CD4-positive, alpha-beta T cell (primary cell): ENCODE measurements around the gene STAT3. TPM values are rescaled to one million over a fixed set of nuclear protein-coding genes. Genes with fewer than 3 reads are reported as not detected.
"Not testable (repeated sequence)": the region's sequence is repeated elsewhere in the genome, so short reads cannot be mapped to it uniquely, and the experiment has no call there.

Experiments used
- ATAC-seq: fragments of 200-7000 bp; cut with Tn5 transposase; one replicate; pipeline ENCODE4 v1.10.0; 2022; ENCODE audit warnings: mild to moderate bottlenecking; ENCODE audit not compliant: poor library complexity
- CTCF ChIA-PET: fragments of 350-600 bp; sonication (Branson Sonifier 250); formaldehyde crosslinking; loops from one replicate; lab custom pipeline; 2021; ENCODE audit warnings: antibody characterized with exemption, inconsistent platforms; lab: Charles Lee
- POLR2A ChIA-PET: fragments of 350-600 bp; sonication (Branson Sonifier 250); formaldehyde crosslinking; loops from one replicate; lab custom pipeline; 2021; ENCODE audit warnings: antibody characterized with exemption, inconsistent platforms; lab: Charles Lee
- DNase-seq, 14 experiments: peaks; one replicate each; pipeline ENCODE4 v3.0.0-alpha.2; 2013 to 2020; ENCODE audit warnings: mixed read lengths in 2 of 14
- H3K27ac ChIP-seq, 2 donors: one replicate each; pipeline versions ENCODE4 v1.5.1 to v1.7.0; 2013; ENCODE audit warnings: low read length in 2 of 2, low read depth in 1 of 2, mild to moderate bottlenecking in 1 of 2
- H3K27me3 ChIP-seq, 2 experiments: 1 replicate in 1 of 2; 2 replicates in 1 of 2; pipeline versions ENCODE4 v1.6.1 to v1.7.0; 2013; ENCODE audit warnings: low read length in 2 of 2, control low read depth in 1 of 2, mild to moderate bottlenecking in 1 of 2, moderate library complexity in 1 of 2; ENCODE audit not compliant: insufficient read depth in 2 of 2, control insufficient read depth in 1 of 2
- H3K36me3 ChIP-seq: one replicate; pipeline ENCODE4 v1.6.1; 2013; ENCODE audit warnings: low read length, control low read depth; ENCODE audit not compliant: insufficient read depth
- H3K4me1 ChIP-seq: one replicate; pipeline ENCODE4 v1.6.1; 2013; ENCODE audit warnings: low read length, control low read depth; ENCODE audit not compliant: insufficient read depth
- H3K4me3 ChIP-seq: one replicate; pipeline ENCODE4 v1.5.1; 2013; ENCODE audit warnings: mild to moderate bottlenecking, low read length, moderate library complexity
- H3K9me3 ChIP-seq, 2 experiments: 1 replicate in 1 of 2; 2 replicates in 1 of 2; pipeline versions ENCODE4 v1.6.1 to v1.7.0; 2013; ENCODE audit warnings: low read length in 2 of 2, mild to moderate bottlenecking in 2 of 2, control low read depth in 1 of 2, moderate library complexity in 1 of 2; ENCODE audit not compliant: control insufficient read depth in 1 of 2, insufficient read depth in 1 of 2
- H3K27ac Mint-ChIP-seq: one replicate; pipeline ENCODE4 v1.8.0; 2020; ENCODE audit warnings: mixed read lengths
- H3K27me3 Mint-ChIP-seq: one replicate; pipeline ENCODE4 v1.8.0; 2021; ENCODE audit warnings: mixed read lengths
- H3K36me3 Mint-ChIP-seq: one replicate; pipeline ENCODE4 v1.8.0; 2021; ENCODE audit warnings: low read depth, mixed read lengths
- H3K4me1 Mint-ChIP-seq: one replicate; pipeline ENCODE4 v1.8.0; 2021; ENCODE audit warnings: low read depth, mixed read lengths
- H3K4me3 Mint-ChIP-seq: one replicate; pipeline ENCODE4 v1.8.0; 2020; ENCODE audit warnings: mild to moderate bottlenecking, mixed read lengths
- H3K9me3 Mint-ChIP-seq: one replicate; pipeline ENCODE4 v1.8.0; 2020; ENCODE audit warnings: mixed read lengths
- CTCF ChIP-seq: fragments of 200-600 bp; IDR thresholded peaks from one replicate; pipeline ENCODE4 v1.8.0; 2022; ENCODE audit warnings: antibody characterized with exemption, mild to moderate bottlenecking
- intact Hi-C, 2 experiments: fragments of 100-400 bp; cut with DNase I in 1 of 2; cut with micrococcal nuclease in 1 of 2; formaldehyde crosslinking; loops; one replicate each; pipeline versions ENCODE4 v1.15.1 to v1.9.0; 2023 to 2025; cut with DNase I, micrococcal nuclease
- total RNA-seq, 174 experiments: library from RNA in 2 of 174; stranded (reverse) in 2 of 174; gene quantifications; one replicate each; pipeline ENCODE4 v1.2.3 and lab custom pipeline; 2021 to 2026

Gene STAT3
- total RNA-seq, 2 experiments from 2014 or later = 315 to 319 TPM

DNA sequence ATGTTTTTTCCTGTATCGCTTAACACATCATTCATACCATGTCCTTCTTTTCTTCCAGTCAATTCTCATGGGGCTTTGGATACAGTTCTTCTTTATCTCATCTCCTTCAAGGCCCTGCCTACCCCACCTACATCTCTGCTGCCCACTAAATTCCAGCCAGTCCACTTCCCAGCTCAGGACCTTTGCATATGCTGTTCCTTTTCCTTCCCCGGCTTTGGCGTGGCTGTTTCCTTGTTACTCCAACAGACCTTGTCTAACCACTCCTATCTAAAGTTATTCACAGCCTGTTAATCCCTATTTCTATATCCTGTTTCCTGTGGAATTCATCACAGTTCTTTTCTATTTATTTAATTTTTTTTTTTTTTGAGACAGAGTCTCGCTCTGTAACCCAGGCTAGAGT, 6.6 kb upstream of the STAT3 start:
- no peak overlapping the region for H3K4me3 ChIP-seq
- H3K36me3 ChIP-seq = no peaks in the 10 kb centered on the region
- H3K4me1 Mint-ChIP-seq = peaks cover 10% of the 10 kb centered on the region
- no peak for DNase-seq
- TF ChIP-seq CTCF = no peak
- no peak overlapping the region for H3K27ac Mint-ChIP-seq
- ChIA-PET CTCF (interaction anchor here (1.6 kb wide), 1 partner anchor 72 kb away, joined by 3 read pairs; no protein-coding TSS in a partner anchor), POLR2A (no interaction called here)
- no peak overlapping the region for H3K4me3 Mint-ChIP-seq
- H3K9me3 Mint-ChIP-seq = no peaks in the 10 kb centered on the region
- H3K27me3 ChIP-seq = no peaks in the 10 kb centered on the region
- no peak for ATAC-seq
- H3K9me3 ChIP-seq = no peaks in the 10 kb centered on the region
- H3K36me3 Mint-ChIP-seq = no peaks in the 10 kb centered on the region
- no peaks in the 10 kb centered on the region for H3K27me3 Mint-ChIP-seq
- intact Hi-C loops = no loop called here
- H3K4me1 ChIP-seq = peaks cover 4% of the 10 kb centered on the region
- H3K27ac ChIP-seq = no peak overlapping the region

GRCh38 chr17:42392692-42393415, 4.6 kb upstream of the STAT3 start:
- H3K4me1 ChIP-seq = peaks cover 5% of the 10 kb centered on the region
- DNase-seq (no peak), ATAC-seq (no peak)
- intact Hi-C loops = no loop called here
- no peak overlapping the region for H3K4me3 ChIP-seq
- peaks cover 10% of the 10 kb centered on the region for H3K36me3 Mint-ChIP-seq
- no peak overlapping the region for H3K27ac ChIP-seq
- no peaks in the 10 kb centered on the region for H3K9me3 ChIP-seq
- H3K27me3 ChIP-seq = no peaks in the 10 kb centered on the region
- ChIA-PET CTCF (interaction anchor here (0.6 to 1.8 kb wide), 2 partner anchors 13 to 48 kb away, joined by 3 to 4 read pairs; no protein-coding TSS in a partner anchor), POLR2A (interaction anchor here (0.7 kb wide), 1 partner anchor 116 kb away, joined by 5 read pairs; no protein-coding TSS in a partner anchor)
- peaks cover 20% of the 10 kb centered on the region for H3K4me1 Mint-ChIP-seq
- no peak for TF ChIP-seq CTCF
- H3K27me3 Mint-ChIP-seq = no peaks in the 10 kb centered on the region
- H3K9me3 Mint-ChIP-seq = no peaks in the 10 kb centered on the region
- H3K4me3 Mint-ChIP-seq = no peak overlapping the region
- H3K36me3 ChIP-seq = no peaks in the 10 kb centered on the region
- H3K27ac Mint-ChIP-seq = peak overlapping the region; percentile 63

DNA sequence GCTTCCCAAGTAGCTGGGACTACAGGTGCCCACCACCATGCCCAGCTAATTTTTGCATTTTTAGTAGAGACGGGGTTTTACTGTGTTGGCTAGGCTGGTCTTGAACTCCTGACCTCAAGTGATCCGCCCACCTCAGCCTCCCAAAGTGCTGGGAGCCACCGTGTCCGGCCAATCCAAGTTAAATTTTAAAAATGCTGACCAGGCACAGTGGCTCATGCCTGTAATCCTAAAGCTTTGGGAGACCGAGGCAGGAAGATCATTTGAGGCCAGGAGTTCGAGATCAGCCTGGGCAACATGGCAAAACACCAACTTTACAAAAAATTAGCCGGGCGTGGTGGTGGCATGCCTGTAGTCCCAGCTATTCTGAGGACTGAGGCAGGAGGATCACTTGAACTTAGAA, 3.2 kb upstream of the STAT3 start:
- H3K4me3 Mint-ChIP-seq, H3K27me3 ChIP-seq, H3K36me3 ChIP-seq, H3K27ac Mint-ChIP-seq, ATAC-seq, H3K27ac ChIP-seq, H3K9me3 Mint-ChIP-seq, H3K4me1 ChIP-seq, POLR2A ChIA-PET, DNase-seq, H3K9me3 ChIP-seq, intact Hi-C loops, H3K27me3 Mint-ChIP-seq, H3K4me3 ChIP-seq: not testable (repeated sequence)
- CTCF ChIA-PET = interaction anchor here (0.6 to 3.3 kb wide), 5 partner anchors 14 to 205 kb away, joined by 3 to 27 read pairs (median 4); no protein-coding TSS in a partner anchor
- Mint-ChIP-seq H3K4me1 (peaks cover 31% of the 10 kb centered on the region), H3K36me3 (peaks cover 20% of the 10 kb centered on the region)
